Smooth muscle cell (in vitro differentiated cells): Measurements from ENCODE around the gene CDKL4. TPM values are rescaled to one million over a fixed set of nuclear protein-coding genes. Genes with fewer than 3 reads are reported as not detected.

Source experiments
- DNase-seq: peaks from one replicate; lab custom pipeline; 2025; ENCODE audit not compliant: unreplicated experiment; lab: John Stamatoyannopoulos, UW
- H2AFZ ChIP-seq: fragments of 200-600 bp; sonication (generic); 2 replicates; pipeline ENCODE4 v1.6.0; 2016; ENCODE audit warnings: antibody characterized with exemption, low read depth, mild to moderate bottlenecking
- H3F3A ChIP-seq: fragments of 200-600 bp; sonication (generic); 2 replicates; pipeline ENCODE4 v1.6.0; 2017; ENCODE audit warnings: antibody characterized with exemption, low read depth
- H3K27ac ChIP-seq: fragments of 200-600 bp; sonication (generic); 2 replicates; pipeline ENCODE4 v1.5.1; 2016; ENCODE audit warnings: low read depth, mild to moderate bottlenecking
- H3K27me3 ChIP-seq: fragments of 200-600 bp; sonication (generic); 2 replicates; pipeline ENCODE4 v1.6.1; 2016; ENCODE audit warnings: low read depth, mild to moderate bottlenecking
- H3K36me3 ChIP-seq: fragments of 200-600 bp; sonication (generic); 2 replicates; pipeline ENCODE4 v1.5.1; 2016; ENCODE audit warnings: low read depth
- H3K4me1 ChIP-seq: fragments of 200-600 bp; sonication (generic); 2 replicates; pipeline ENCODE4 v1.5.1; 2016; ENCODE audit warnings: low read depth
- H3K4me2 ChIP-seq: fragments of 200-600 bp; sonication (generic); 2 replicates; pipeline ENCODE4 v1.6.0; 2016; ENCODE audit warnings: mild to moderate bottlenecking
- H3K4me3 ChIP-seq: fragments of 200-600 bp; sonication (generic); 2 replicates; pipeline ENCODE4 v1.5.1; 2016; ENCODE audit warnings: mild to moderate bottlenecking
- H3K79me2 ChIP-seq: fragments of 200-600 bp; sonication (generic); 2 replicates; pipeline ENCODE4 v1.6.0; 2016; ENCODE audit warnings: low read depth, mild to moderate bottlenecking
- H3K9ac ChIP-seq: fragments of 200-600 bp; sonication (generic); 2 replicates; pipeline ENCODE4 v1.6.0; 2016; ENCODE audit warnings: low read depth
- H3K9me3 ChIP-seq: fragments of 200-600 bp; sonication (generic); replicated peaks from 2 replicates; pipeline ENCODE4 v1.5.1; 2016; ENCODE audit warnings: low read depth
- H4K20me1 ChIP-seq: fragments of 200-600 bp; sonication (generic); 2 replicates; pipeline ENCODE4 v1.6.0; 2016; ENCODE audit warnings: low read depth
- CTCF ChIP-seq: fragments of 200-600 bp; sonication (generic); IDR thresholded peaks from 2 replicates; pipeline ENCODE4 v1.5.1; 2017; ENCODE audit warnings: borderline replicate concordance, mild to moderate bottlenecking, antibody characterized with exemption; ENCODE audit not compliant: insufficient read depth, poor library complexity, severe bottlenecking
- WGBS: methylation state at CpG from one replicate; pipeline ENCODE4 v1.1.7; 2016; ENCODE audit warnings: low lambda C conversion rate; 5-methylcytosine and 5-hydroxymethylcytosine counted together
- polyA plus RNA-seq: library from polyadenylated mRNA; unstranded; fragments of >200 nt; fragmentation: Nextera tagmentation; extraction: Ambion mirVana; gene quantifications from 2 replicates; pipeline ENCODE4 v1.2.1, GENCODE V29; 2016
- total RNA-seq: library from RNA; depleted of rRNA; stranded (reverse); fragments of >200 nt; gene quantifications from 2 replicates; pipeline ENCODE4 v1.2.3, GENCODE V29; 2014

Gene CDKL4
- 0.27 and 3.4 TPM in 2 replicates for total RNA-seq
- polyA plus RNA-seq = 0.53 TPM in 1 of 2 replicates, not detected in the other

DNA sequence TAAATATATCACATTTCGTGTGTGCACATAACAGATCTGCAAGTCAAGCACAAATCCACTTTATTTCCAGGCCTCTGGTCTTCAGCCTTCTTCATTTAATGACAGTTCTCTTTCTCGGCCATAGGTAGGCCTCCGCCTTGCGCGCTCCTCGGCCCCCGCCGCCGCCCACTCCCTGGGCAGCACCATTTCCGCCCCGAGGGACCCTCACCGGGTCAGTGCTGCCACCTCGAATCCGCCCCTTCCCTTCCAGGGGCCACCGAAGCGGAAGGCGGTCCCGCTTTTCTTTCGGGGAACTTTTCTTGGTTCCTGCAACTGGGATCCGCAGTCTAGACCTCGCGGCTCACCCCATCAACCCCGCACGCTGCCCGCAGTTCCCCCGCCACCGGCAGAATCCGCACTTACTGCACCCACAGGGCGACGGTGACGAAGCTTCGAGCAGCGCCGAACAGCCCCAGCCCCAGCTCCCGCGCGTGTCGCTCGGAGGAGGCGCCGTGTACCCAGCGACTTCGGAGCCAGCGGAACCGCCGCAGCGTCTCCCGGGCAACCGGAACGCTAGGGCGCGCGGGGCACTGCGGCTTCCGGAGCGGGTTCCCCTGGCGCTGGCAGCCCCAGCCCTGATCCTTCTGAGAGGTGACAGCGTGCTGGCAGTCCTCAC lies at the start of gene CDKL4:
TSS of gene CDKL4 (minus strand) at position 502 of the 655 bp plus-strand sequence.
- H3K9ac ChIP-seq = no peak within 1 kb of the TSS
- no peaks in the 10 kb centered on the region for H4K20me1 ChIP-seq
- WGBS = 97% methylated on average over 58 of the region's 58 CpGs
- H3K79me2 ChIP-seq = no peaks in the 10 kb centered on the region
- no peaks in the 10 kb centered on the region for H3K27me3 ChIP-seq
- no peak for DNase-seq
- no peak within 1 kb of the TSS for H2AFZ ChIP-seq
- H3K27ac ChIP-seq = no peak within 1 kb of the TSS
- no peak for TF ChIP-seq CTCF
- H3K4me2 ChIP-seq = no peak within 1 kb of the TSS
- H3K4me1 ChIP-seq = no peaks in the 10 kb centered on the region
- no peak within 1 kb of the TSS for H3K4me3 ChIP-seq
- H3K36me3 ChIP-seq = no peaks in the 10 kb centered on the region
- no peaks in the 10 kb centered on the region for H3K9me3 ChIP-seq
- H3F3A ChIP-seq = no peaks in the 10 kb centered on the region

GRCh38 chr2:39290433-39290832 lies 46.7 kb upstream of the CDKL4 start:
- Histone ChIP-seq H3K27ac (no peak overlapping the region), H4K20me1 (peaks cover 9% of the 10 kb centered on the region), H3K9me3 (no peaks in the 10 kb centered on the region), H3K4me2 (no peak overlapping the region), H3K9ac (no peak overlapping the region), H3K27me3 (no peaks in the 10 kb centered on the region), H3K79me2 (no peaks in the 10 kb centered on the region), H3K4me1 (no peaks in the 10 kb centered on the region), H3K4me3 (no peak overlapping the region), H3K36me3 (peaks cover 15% of the 10 kb centered on the region), H2AFZ (no peak overlapping the region), H3F3A (no peaks in the 10 kb centered on the region)
- 98% methylated on average over 6 of the region's 6 CpGs for WGBS
- TF ChIP-seq CTCF = no peak
- DNase-seq = no peak

- Histone ChIP-seq H3K27ac (peak overlapping the region; percentile 27), H3K4me3 (no peak overlapping the region), H3K9me3 (no peaks in the 10 kb centered on the region), H3K79me2 (no peaks in the 10 kb centered on the region), H3K4me1 (no peaks in the 10 kb centered on the region), H3K4me2 (no peak overlapping the region), H3K9ac (no peak overlapping the region), H3F3A (no peaks in the 10 kb centered on the region), H3K27me3 (no peaks in the 10 kb centered on the region), H4K20me1 (peaks cover 9% of the 10 kb centered on the region), H3K36me3 (peaks cover 15% of the 10 kb centered on the region), H2AFZ (no peak overlapping the region)
- no peak for DNase-seq
- TF ChIP-seq CTCF = no peak
Measured at GRCh38 chr2:39289609-39290008, 45.8 kb upstream of the CDKL4 start.

- Histone ChIP-seq H3K9me3 (no peaks in the 10 kb centered on the region), H4K20me1 (no peaks in the 10 kb centered on the region), H3K9ac (no peak overlapping the region), H3K36me3 (peaks cover 9% of the 10 kb centered on the region), H3F3A (no peaks in the 10 kb centered on the region), H3K4me2 (no peak overlapping the region), H3K4me3 (no peak overlapping the region), H3K27ac (no peak overlapping the region), H3K79me2 (peaks cover 4% of the 10 kb centered on the region), H3K4me1 (no peaks in the 10 kb centered on the region), H2AFZ (no peak overlapping the region), H3K27me3 (no peaks in the 10 kb centered on the region)
- WGBS = 76% methylated on average over 1 of the region's 1 CpG
- DNase-seq = no peak
- no peak for TF ChIP-seq CTCF
Measured at GRCh38 chr2:39283561-39283960, 39.8 kb upstream of the CDKL4 start.
